Bronchial epithelial cell (primary cell): ENCODE data around the gene STARD10. TPM values are rescaled to one million over a fixed set of nuclear protein-coding genes. Genes with fewer than 3 reads are reported as not detected.

Experiments used
- DNase-seq: peaks from one replicate; pipeline ENCODE4 v3.0.0-alpha.2; 2010; ENCODE audit warnings: low read depth
- FAIRE-seq: peaks from 2 replicates; lab custom pipeline; 2011; peaks lifted over from hg19 to GRCh38; lab: Jason Lieb, UNC
- H3K27me3 ChIP-seq: 2 replicates; pipeline ENCODE4 v1.5.1; 2011; ENCODE audit warnings: low read length; ENCODE audit not compliant: control insufficient read depth, insufficient read depth
- H3K36me3 ChIP-seq: 2 replicates; pipeline ENCODE4 v1.5.1; 2011; ENCODE audit warnings: low read length; ENCODE audit not compliant: control insufficient read depth, insufficient read depth
- H3K4me3 ChIP-seq: 2 replicates; pipeline ENCODE4 v1.5.1; 2011; ENCODE audit warnings: mild to moderate bottlenecking, low read depth, low read length, control low read depth
- total RNA-seq: library from RNA; depleted of rRNA; stranded (reverse); fragments of >200 nt; gene quantifications from 2 replicates; pipeline ENCODE4 v1.2.1, GENCODE V29; 2014
- TF ChIP-seq, protein P1 (sequence below): IDR thresholded peaks from 2 replicates; pipeline ENCODE4 v1.5.1; 2011; ENCODE audit warnings: mild to moderate bottlenecking, moderate library complexity, low read length, control low read depth, inconsistent platforms; ENCODE audit not compliant: insufficient read depth, severe bottlenecking

STARD10 gene
- total RNA-seq, 1 donor from 2014 or later: 118 TPM

GRCh38 chr11:72716788-72717435, 76.9 kb downstream of the STARD10 start:
- DNase-seq: no peak
- TF ChIP-seq, protein P1, sequence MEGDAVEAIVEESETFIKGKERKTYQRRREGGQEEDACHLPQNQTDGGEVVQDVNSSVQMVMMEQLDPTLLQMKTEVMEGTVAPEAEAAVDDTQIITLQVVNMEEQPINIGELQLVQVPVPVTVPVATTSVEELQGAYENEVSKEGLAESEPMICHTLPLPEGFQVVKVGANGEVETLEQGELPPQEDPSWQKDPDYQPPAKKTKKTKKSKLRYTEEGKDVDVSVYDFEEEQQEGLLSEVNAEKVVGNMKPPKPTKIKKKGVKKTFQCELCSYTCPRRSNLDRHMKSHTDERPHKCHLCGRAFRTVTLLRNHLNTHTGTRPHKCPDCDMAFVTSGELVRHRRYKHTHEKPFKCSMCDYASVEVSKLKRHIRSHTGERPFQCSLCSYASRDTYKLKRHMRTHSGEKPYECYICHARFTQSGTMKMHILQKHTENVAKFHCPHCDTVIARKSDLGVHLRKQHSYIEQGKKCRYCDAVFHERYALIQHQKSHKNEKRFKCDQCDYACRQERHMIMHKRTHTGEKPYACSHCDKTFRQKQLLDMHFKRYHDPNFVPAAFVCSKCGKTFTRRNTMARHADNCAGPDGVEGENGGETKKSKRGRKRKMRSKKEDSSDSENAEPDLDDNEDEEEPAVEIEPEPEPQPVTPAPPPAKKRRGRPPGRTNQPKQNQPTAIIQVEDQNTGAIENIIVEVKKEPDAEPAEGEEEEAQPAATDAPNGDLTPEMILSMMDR: no peak
- Histone ChIP-seq H3K27me3 (no peaks in the 10 kb centered on the region), H3K36me3 (peaks cover 36% of the 10 kb centered on the region), H3K4me3 (no peak overlapping the region)
- no peak for FAIRE-seq

DNA sequence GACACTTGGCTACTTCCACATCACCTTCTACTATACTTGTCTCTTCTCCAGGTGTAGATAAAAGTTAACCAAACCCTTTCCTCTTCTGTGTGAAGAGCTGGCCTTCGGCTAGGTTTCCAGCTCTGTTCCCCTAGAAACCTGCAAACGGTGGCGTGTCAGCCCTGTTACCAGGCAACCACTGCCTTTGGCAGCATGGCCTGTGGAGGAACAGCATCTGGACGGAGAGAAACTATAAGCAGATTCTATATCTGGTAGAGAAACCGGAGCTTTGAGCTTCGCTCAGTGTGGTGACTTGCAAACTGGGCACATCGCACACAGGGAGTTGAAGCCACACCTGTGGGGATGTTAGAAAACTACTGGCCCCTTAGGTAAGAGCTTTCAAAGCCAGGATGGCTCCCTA, 77.6 kb downstream of the STARD10 start:
- DNase-seq (no peak), FAIRE-seq (no peak)
- H3K36me3 ChIP-seq: peaks cover 37% of the 10 kb centered on the region
- no peaks in the 10 kb centered on the region for H3K27me3 ChIP-seq
- no peak overlapping the region for H3K4me3 ChIP-seq
- TF ChIP-seq, protein P1: no peak

GRCh38 chr11:72712841-72713240, 81.0 kb downstream of the STARD10 start:
- no peaks in the 10 kb centered on the region for H3K27me3 ChIP-seq
- no peak overlapping the region for H3K4me3 ChIP-seq
- peaks cover 59% of the 10 kb centered on the region for H3K36me3 ChIP-seq
- DNase-seq (no peak), FAIRE-seq (no peak)
- TF ChIP-seq, protein P1: no peak

- Histone ChIP-seq H3K36me3 (peaks cover 59% of the 10 kb centered on the region), H3K27me3 (no peaks in the 10 kb centered on the region), H3K4me3 (no peak overlapping the region)
- TF ChIP-seq, protein P1: no peak
- no peak for DNase-seq
- FAIRE-seq: no peak
Measured at GRCh38 chr11:72712168-72712751, 81.6 kb downstream of the STARD10 start.

DNA sequence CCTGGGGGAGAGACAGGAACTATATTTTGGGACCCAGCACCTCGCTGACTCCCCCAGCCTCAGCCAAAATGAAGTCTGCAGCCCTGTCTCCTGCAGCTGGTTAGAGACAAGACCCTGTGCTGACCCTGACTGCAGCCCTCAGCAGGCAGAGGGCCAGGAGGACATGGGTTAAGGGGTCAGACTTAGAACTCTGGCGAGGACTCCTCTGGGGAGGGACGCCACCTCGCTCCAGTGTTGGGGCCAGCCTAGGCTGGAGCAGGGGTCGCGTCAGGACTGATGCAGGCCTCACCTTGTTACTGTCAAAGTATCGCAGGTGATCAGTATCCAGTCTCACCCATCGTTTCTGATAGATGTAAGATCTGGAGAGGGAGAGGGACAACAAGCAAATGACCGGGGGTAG, 82.7 kb downstream of the STARD10 start:
- H3K36me3 ChIP-seq: peaks cover 59% of the 10 kb centered on the region
- TF ChIP-seq, protein P1: no peak
- DNase-seq: no peak
- H3K27me3 ChIP-seq: no peaks in the 10 kb centered on the region
- FAIRE-seq: no peak
- no peak overlapping the region for H3K4me3 ChIP-seq

DNA sequence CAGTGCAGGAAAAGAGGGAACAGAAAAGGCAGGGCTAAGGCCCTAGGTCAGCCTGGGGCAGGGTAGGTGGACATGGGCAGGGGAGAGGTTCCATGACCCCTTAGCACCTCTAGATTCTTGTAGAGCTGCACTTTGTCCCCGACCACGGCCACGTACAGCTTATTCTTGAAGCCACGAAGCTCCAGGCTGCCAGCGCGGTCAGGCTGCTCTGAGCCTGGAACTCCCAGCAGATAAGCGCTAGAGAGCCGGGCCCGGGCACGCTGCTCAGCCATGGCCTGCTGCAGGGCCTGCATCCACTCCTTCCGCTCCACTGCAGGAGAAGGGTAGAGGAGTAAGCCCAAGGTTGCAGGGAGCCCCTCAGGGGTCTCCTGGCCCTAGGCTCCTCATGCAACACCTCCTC, 83.6 kb downstream of the STARD10 start:
- H3K36me3 ChIP-seq: peaks cover 61% of the 10 kb centered on the region
- TF ChIP-seq, protein P1: no peak
- no peaks in the 10 kb centered on the region for H3K27me3 ChIP-seq
- no peak overlapping the region for H3K4me3 ChIP-seq
- FAIRE-seq: no peak
- DNase-seq: no peak
